Upper lobe of left lung (tissue), 6 donors: Measurements from ENCODE around the gene SPNS3. TPM values are rescaled to one million over a fixed set of nuclear protein-coding genes. Genes with fewer than 3 reads are reported as not detected.

Source experiments
- ATAC-seq, 2 donors: fragments of 200-7000 bp; cut with Tn5 transposase; one replicate each; pipeline ENCODE4 v1.9.1; 2022; ENCODE audit warnings: mild to moderate bottlenecking in 2 of 2, moderate library complexity in 2 of 2; ENCODE audit not compliant: low FRiP score in 2 of 2
- DNase-seq, 2 donors: peaks; one replicate each; pipeline ENCODE4 v3.0.0-alpha.2; 2019 to 2020
- H3K27ac ChIP-seq, 4 donors: fragments of 200-600 bp; sonication (generic); one replicate each; pipeline ENCODE4 v1.5.1; 2016 to 2019
- H3K27me3 ChIP-seq, 4 donors: fragments of 200-600 bp; sonication (generic); one replicate each; pipeline ENCODE4 v1.5.1; 2017 to 2019
- H3K36me3 ChIP-seq, 4 donors: fragments of 200-600 bp; sonication (generic); one replicate each; pipeline ENCODE4 v1.5.1; 2016 to 2019
- H3K4me1 ChIP-seq, 4 donors: fragments of 200-600 bp; sonication (generic); one replicate each; pipeline ENCODE4 v1.5.1; 2018 to 2019
- H3K4me3 ChIP-seq, 4 donors: fragments of 200-600 bp; sonication (generic); one replicate each; pipeline ENCODE4 v1.5.1; 2017 to 2019; ENCODE audit warnings: mild to moderate bottlenecking in 2 of 4, moderate library complexity in 1 of 4
- H3K9me3 ChIP-seq, 4 donors: fragments of 200-600 bp; sonication (generic); one replicate each; pipeline ENCODE4 v1.5.1; 2018 to 2019
- EP300 ChIP-seq, 4 donors: sonication (generic); formaldehyde crosslinking; IDR thresholded peaks; one replicate each; pipeline ENCODE4 v1.5.1; 2017; ENCODE audit warnings: antibody characterized with exemption in 4 of 4, control low read depth in 2 of 4
- POLR2A ChIP-seq, 4 donors: fragments of 450-650 bp; IDR thresholded peaks; one replicate each; pipeline ENCODE4 v1.5.1; 2016 to 2017; ENCODE audit warnings: antibody characterized with exemption in 4 of 4, mild to moderate bottlenecking in 2 of 4
- POLR2AphosphoS5 ChIP-seq, 2 donors: sonication (generic); formaldehyde crosslinking; IDR thresholded peaks; one replicate each; pipeline ENCODE4 v1.5.1; 2017; ENCODE audit warnings: antibody characterized with exemption in 2 of 2
- WGBS, 2 donors: methylation state at CpG; one replicate each; pipeline ENCODE4 v1.1.5; 2017 to 2018; 5-methylcytosine and 5-hydroxymethylcytosine counted together
- total RNA-seq, 6 donors: library from RNA; depleted of rRNA in 4 of 6; stranded (reverse); fragments of >200 nt in 4 of 6; gene quantifications; one replicate each; pipeline versions ENCODE4 v1.1.0 to v1.2.1, GENCODE V29; 2016 to 2021
- TF ChIP-seq, protein P1 (sequence below), 6 experiments: fragments of 450-650 bp in 4 of 6; fragments of 200-600 bp in 2 of 6; sonication (generic) in 2 of 6; IDR thresholded peaks; one replicate each; pipeline ENCODE4 v1.5.1; 2016 to 2019; ENCODE audit warnings: antibody characterized with exemption in 6 of 6
- donor health status: DM: no; HTN: no; CAD: no; lungs with moderate emphysema.
- donor health status: DM: no; HTN: yes; CAD: no; lungs with severe emphysema.

Gene SPNS3
- total RNA-seq, 6 donors from 2014 or later, result 0.22 to 0.91 (median 0.52) TPM; not detected in 1

- no peaks in the 10 kb centered on the region for H3K27me3 ChIP-seq
- no peak overlapping the region for H3K4me3 ChIP-seq
- no peaks in the 10 kb centered on the region for H3K36me3 ChIP-seq
- H3K27ac ChIP-seq, result no peak overlapping the region
- DNase-seq, result no peak
- WGBS, 2 donors, result 95 to 99% methylated on average over 8 of the region's 8 CpGs
- no peak for ATAC-seq
- TF ChIP-seq, protein P1, sequence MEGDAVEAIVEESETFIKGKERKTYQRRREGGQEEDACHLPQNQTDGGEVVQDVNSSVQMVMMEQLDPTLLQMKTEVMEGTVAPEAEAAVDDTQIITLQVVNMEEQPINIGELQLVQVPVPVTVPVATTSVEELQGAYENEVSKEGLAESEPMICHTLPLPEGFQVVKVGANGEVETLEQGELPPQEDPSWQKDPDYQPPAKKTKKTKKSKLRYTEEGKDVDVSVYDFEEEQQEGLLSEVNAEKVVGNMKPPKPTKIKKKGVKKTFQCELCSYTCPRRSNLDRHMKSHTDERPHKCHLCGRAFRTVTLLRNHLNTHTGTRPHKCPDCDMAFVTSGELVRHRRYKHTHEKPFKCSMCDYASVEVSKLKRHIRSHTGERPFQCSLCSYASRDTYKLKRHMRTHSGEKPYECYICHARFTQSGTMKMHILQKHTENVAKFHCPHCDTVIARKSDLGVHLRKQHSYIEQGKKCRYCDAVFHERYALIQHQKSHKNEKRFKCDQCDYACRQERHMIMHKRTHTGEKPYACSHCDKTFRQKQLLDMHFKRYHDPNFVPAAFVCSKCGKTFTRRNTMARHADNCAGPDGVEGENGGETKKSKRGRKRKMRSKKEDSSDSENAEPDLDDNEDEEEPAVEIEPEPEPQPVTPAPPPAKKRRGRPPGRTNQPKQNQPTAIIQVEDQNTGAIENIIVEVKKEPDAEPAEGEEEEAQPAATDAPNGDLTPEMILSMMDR (IDR thresholded peaks at IDR 0.05), result no peak
- TF ChIP-seq POLR2AphosphoS5 (IDR thresholded peaks at IDR 0.05) (no peak), POLR2A (IDR thresholded peaks at IDR 0.05) (no peak), EP300 (IDR thresholded peaks at IDR 0.05) (no peak)
- peaks cover 5 to 54% (median 33%) of the 10 kb centered on the region in 4 donors for H3K4me1 ChIP-seq
- no peaks in the 10 kb centered on the region for H3K9me3 ChIP-seq
These were observed 53.6 kb downstream of the SPNS3 start for GRCh38 chr17:4487296-4487695.

DNA sequence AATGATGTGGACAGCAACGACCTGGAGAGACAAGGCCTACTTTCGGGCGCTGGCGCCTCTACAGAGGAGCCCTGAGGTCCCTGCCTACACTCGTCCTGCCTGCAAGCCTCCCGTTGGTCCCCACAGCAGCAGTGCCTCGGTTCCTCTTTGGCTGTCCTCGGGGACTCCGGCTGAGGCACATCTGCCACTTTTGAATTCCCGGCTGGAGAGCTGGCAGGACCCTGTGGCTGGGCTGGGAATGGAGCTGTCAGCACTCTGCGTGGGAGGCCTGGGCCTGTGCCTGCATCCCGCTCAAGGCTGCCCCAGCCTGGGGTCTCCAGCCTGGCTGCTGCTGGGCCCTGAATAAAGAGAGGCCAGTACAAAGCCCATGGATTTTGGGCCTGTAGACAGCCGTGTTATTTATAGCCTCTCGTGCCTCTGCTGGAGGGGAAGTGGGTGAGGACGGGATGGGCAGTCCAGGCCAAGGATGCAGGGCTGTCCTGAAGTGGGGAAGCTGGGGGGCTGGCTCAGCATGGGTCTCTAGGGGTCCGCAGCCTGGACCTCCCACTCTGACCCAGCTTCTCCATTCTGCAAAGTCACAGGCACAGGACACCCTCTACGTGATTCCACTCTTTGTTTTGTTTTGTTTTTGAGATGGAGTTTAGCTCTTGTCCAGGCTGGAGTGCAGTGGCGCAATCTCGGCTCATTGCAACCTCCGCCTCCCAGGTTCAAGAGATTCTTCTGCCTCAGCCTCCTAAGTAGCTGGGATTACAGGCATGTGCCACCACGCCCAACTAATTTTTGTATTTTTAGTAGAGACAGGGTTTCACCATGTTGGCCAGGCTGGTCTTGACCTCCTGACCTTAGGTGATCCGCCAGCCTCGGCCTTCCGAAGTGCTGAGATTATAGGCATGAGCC is 54.3 kb downstream of the SPNS3 start:
- Histone ChIP-seq H3K36me3 (no peaks in the 10 kb centered on the region), H3K9me3 (no peaks in the 10 kb centered on the region), H3K4me1 (peaks cover 5 to 55% (median 37%) of the 10 kb centered on the region in 4 donors), H3K27me3 (no peaks in the 10 kb centered on the region), H3K4me3 (no peak overlapping the region), H3K27ac (peak overlapping the region; percentile 49 to 88 (median 78))
- ATAC-seq (no peak), DNase-seq (peak in 1 of 2 donors; percentile 75)
- 75 to 76% methylated on average over 9 to 24 of the region's 24 CpGs for WGBS, 2 donors
- TF ChIP-seq EP300 (IDR thresholded peaks at IDR 0.05) (peak in 1 of 4 donors; percentile 30), POLR2AphosphoS5 (IDR thresholded peaks at IDR 0.05) (peak in 1 of 2 donors; percentile 52), POLR2A (IDR thresholded peaks at IDR 0.05) (no peak)

DNA sequence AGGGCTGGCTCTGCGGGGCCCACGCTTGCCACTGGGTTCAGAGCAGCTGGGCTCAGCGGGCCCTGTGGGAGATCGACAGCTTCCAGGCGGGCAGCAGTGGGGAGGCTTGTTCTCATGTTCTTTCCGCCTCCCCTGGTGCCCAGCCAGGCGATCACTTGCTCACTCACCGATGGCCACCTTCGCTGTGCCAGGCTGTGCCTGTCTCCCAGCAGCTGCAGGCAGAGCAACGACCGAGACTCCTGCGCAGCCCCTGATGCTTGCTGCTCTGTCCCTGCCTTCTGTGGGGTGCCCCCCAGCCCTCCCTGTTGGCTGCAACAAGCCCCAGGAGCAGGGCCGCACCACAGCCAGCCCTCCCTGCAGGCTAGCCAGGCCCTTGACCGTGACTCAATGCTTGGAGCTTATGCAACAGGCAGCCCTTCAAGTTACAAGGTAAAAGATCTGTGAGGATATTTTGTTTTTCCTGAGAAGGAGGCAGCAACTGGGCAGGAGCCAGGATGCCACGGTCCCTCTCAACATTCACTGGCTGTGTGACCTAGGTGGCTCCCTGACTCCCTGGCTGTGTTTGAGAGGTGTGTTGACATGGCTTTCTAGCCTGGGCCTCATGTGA is 55.4 kb downstream of the SPNS3 start:
- WGBS, 2 donors, result 67 to 71% methylated on average over 10 to 14 of the region's 15 CpGs
- H3K36me3 ChIP-seq, result no peaks in the 10 kb centered on the region
- no peaks in the 10 kb centered on the region for H3K9me3 ChIP-seq
- peak; percentile 43 to 82 for ATAC-seq
- no peaks in the 10 kb centered on the region for H3K27me3 ChIP-seq
- peak overlapping the region; percentile 6 to 88 (median 80) for H3K27ac ChIP-seq
- H3K4me3 ChIP-seq, result no peak overlapping the region
- DNase-seq, result peak in 1 of 2 donors; percentile 92
- H3K4me1 ChIP-seq, result peaks cover 5 to 49% (median 36%) of the 10 kb centered on the region in 4 donors
- TF ChIP-seq POLR2AphosphoS5 (IDR thresholded peaks at IDR 0.05), result peak; percentile 30 to 46
- TF ChIP-seq, protein P1 (IDR thresholded peaks at IDR 0.05), result no peak
- TF ChIP-seq EP300 (IDR thresholded peaks at IDR 0.05), result peak in 1 of 4 donors; percentile 77
- TF ChIP-seq POLR2A (IDR thresholded peaks at IDR 0.05), result no peak

DNA sequence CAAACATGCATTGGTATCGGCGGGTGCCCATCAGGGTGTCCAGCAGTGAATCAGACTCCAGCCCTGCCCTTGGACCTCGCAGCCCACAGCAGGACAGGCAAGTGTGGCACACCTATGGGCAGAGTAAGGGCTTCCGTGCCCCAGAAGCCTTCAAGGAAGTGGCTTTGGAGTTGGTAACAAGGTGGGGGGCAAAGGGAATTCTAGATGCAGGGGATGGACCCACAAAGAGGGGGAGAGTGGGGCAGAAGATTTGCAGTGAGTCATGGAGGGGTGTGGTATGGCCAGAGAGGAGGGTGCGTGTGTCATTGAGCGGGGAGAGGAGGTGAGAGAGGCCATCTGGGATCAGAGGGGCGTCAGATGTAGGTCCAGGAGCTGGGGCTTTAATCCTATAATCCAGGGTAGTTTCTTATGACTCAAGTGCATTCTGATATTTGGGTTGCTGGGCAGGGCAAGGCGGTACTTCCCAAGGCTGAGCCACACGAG is 56.4 kb downstream of the SPNS3 start:
- Histone ChIP-seq H3K36me3 (no peaks in the 10 kb centered on the region), H3K27me3 (no peaks in the 10 kb centered on the region), H3K27ac (peak overlapping the region; percentile 1 to 88 (median 76)), H3K4me3 (no peak overlapping the region), H3K4me1 (peaks cover 5 to 49% (median 35%) of the 10 kb centered on the region in 4 donors), H3K9me3 (no peaks in the 10 kb centered on the region)
- TF ChIP-seq EP300 (IDR thresholded peaks at IDR 0.05) (no peak), POLR2A (IDR thresholded peaks at IDR 0.05) (no peak), POLR2AphosphoS5 (IDR thresholded peaks at IDR 0.05) (no peak)
- TF ChIP-seq, protein P1 (IDR thresholded peaks at IDR 0.05), result no peak
- WGBS, 2 donors, result 72 to 85% methylated on average over 9 of the region's 9 CpGs
- DNase-seq, result no peak
- ATAC-seq, result peak in 1 of 2 donors; percentile 3

DNA sequence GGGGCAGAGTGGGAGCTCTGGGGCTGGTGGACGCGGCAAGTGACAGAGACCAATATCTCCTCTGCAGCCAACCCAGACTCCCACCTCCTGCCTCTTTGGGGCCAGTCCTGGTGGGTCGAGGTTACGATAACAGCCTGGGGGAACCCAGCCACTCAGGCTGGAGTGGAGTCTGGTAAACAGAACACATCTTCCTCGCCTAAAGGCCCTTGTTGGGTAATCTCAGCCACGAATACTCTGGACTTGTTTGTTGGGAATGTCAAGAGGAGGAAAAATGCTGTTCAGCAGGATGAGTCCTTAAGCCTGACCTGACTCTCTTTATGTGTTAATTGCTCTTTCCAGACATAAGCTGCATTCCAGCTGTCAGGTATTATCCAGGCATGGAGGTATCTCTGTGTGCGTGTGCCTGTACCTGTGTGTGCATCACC is 56.9 kb downstream of the SPNS3 start:
- DNase-seq (peak in 1 of 2 donors; percentile 62), ATAC-seq (peak in 1 of 2 donors; percentile 41)
- WGBS, 2 donors, result 65 to 85% methylated on average over 5 to 7 of the region's 7 CpGs
- Histone ChIP-seq H3K9me3 (no peaks in the 10 kb centered on the region), H3K27me3 (no peaks in the 10 kb centered on the region), H3K4me3 (no peak overlapping the region), H3K27ac (peak overlapping the region; percentile 1 to 88 (median 76)), H3K36me3 (no peaks in the 10 kb centered on the region), H3K4me1 (peaks cover 5 to 47% (median 35%) of the 10 kb centered on the region in 4 donors)
- TF ChIP-seq, protein P1 (IDR thresholded peaks at IDR 0.05), result no peak
- TF ChIP-seq EP300 (IDR thresholded peaks at IDR 0.05) (peak in 2 of 4 donors; percentile 30 to 78), POLR2AphosphoS5 (IDR thresholded peaks at IDR 0.05) (peak; percentile 51 to 61)
